Activated naive CD8-positive, alpha-beta T cell treated with anti-CD3 and anti-CD28 coated beads, Interleukin-2, amount 50 U/mL, for 24 hours (primary cell): ENCODE measurements around the gene NUDT6.
"Not testable (repeated sequence)": the region's sequence is repeated elsewhere in the genome, so short reads cannot be mapped to it uniquely, and the experiment has no call there.

Experiments
- ATAC-seq: fragments of 150-1000 bp; cut with Tn5 transposase; one replicate; pipeline ENCODE4 v1.10.0; 2021
- DNase-seq: peaks from one replicate; pipeline ENCODE4 v3.0.0; 2021
- H3K27ac Mint-ChIP-seq: one replicate; pipeline ENCODE4 v1.8.0; 2021; ENCODE audit warnings: mild to moderate bottlenecking, mixed read lengths
- H3K27me3 Mint-ChIP-seq: one replicate; pipeline ENCODE4 v1.8.0; 2021; ENCODE audit warnings: mixed read lengths
- H3K36me3 Mint-ChIP-seq: one replicate; pipeline ENCODE4 v1.8.0; 2021; ENCODE audit warnings: low read depth, mixed read lengths
- H3K4me1 Mint-ChIP-seq: one replicate; pipeline ENCODE4 v1.8.0; 2021; ENCODE audit warnings: mixed read lengths
- H3K4me3 Mint-ChIP-seq: one replicate; pipeline ENCODE4 v1.8.0; 2021; ENCODE audit warnings: mild to moderate bottlenecking, moderate library complexity, mixed read lengths
- H3K9me3 Mint-ChIP-seq: one replicate; pipeline ENCODE4 v1.8.0; 2021; ENCODE audit warnings: mixed read lengths

NUDT6 gene

GRCh38 chr4:122845066-122845465, 77.3 kb downstream of the NUDT6 start:
- no peak overlapping the region for H3K27ac Mint-ChIP-seq
- DNase-seq (no peak), ATAC-seq (no peak)
- no peaks in the 10 kb centered on the region for H3K36me3 Mint-ChIP-seq
- peaks cover 9% of the 10 kb centered on the region for H3K27me3 Mint-ChIP-seq
- no peak overlapping the region for H3K4me3 Mint-ChIP-seq
- no peaks in the 10 kb centered on the region for H3K4me1 Mint-ChIP-seq
- no peaks in the 10 kb centered on the region for H3K9me3 Mint-ChIP-seq

- not testable (repeated sequence) for H3K27ac Mint-ChIP-seq, H3K36me3 Mint-ChIP-seq
Measured at GRCh38 chr4:122844391-122844790, 78.0 kb downstream of the NUDT6 start.

GRCh38 chr4:122842984-122843531, 79.3 kb downstream of the NUDT6 start:
- Mint-ChIP-seq H3K36me3 (no peaks in the 10 kb centered on the region), H3K4me1 (no peaks in the 10 kb centered on the region), H3K27ac (no peak overlapping the region), H3K4me3 (no peak overlapping the region), H3K27me3 (peaks cover 15% of the 10 kb centered on the region), H3K9me3 (no peaks in the 10 kb centered on the region)
- DNase-seq (no peak), ATAC-seq (no peak)

More at GRCh38 chr4:122844391-122844790, 78.0 kb downstream of the NUDT6 start:
- H3K9me3 Mint-ChIP-seq, H3K4me1 Mint-ChIP-seq, DNase-seq, ATAC-seq, H3K4me3 Mint-ChIP-seq: not testable (repeated sequence)
- H3K27me3 Mint-ChIP-seq = peaks cover 13% of the 10 kb centered on the region
